GM18861 (cell line): ENCODE measurements around the gene SUSD1.
A peak's percentile ranks its signal among the peaks of the same experiment; 100 is the strongest.
"Not testable (repeated sequence)": the region's sequence is repeated elsewhere in the genome, so short reads cannot be mapped to it uniquely, and the experiment has no call there.

Experiments used
- ATAC-seq: cut with Tn5 transposase; IDR thresholded peaks from one replicate; pipeline ENCODE4 v1.9.1; 2021; ENCODE audit not compliant: unreplicated experiment

The SUSD1 gene

GRCh38 chr9:112104401-112104800 lies 70.7 kb downstream of the SUSD1 start:
- no peak for ATAC-seq

- ATAC-seq, result no peak
Measured at GRCh38 chr9:112103405-112103804, 71.7 kb downstream of the SUSD1 start.

GRCh38 chr9:112097712-112098688 lies 77.1 kb downstream of the SUSD1 start:
- ATAC-seq, result no peak

- no peak for ATAC-seq
Measured at GRCh38 chr9:112094948-112095681, 80.0 kb downstream of the SUSD1 start.

- no peak for ATAC-seq
Measured at GRCh38 chr9:112094241-112094640, 80.9 kb downstream of the SUSD1 start.

- ATAC-seq, result no peak
Measured at GRCh38 chr9:112093870-112094216, 81.3 kb downstream of the SUSD1 start.

- no peak for ATAC-seq
Measured at GRCh38 chr9:112093147-112093869, 81.8 kb downstream of the SUSD1 start.

GRCh38 chr9:112091810-112092209 lies 83.3 kb downstream of the SUSD1 start:
- ATAC-seq, result no peak

GRCh38 chr9:112087506-112087905 lies 87.6 kb downstream of the SUSD1 start:
- no peak for ATAC-seq

GRCh38 chr9:112086627-112087026 lies 88.5 kb downstream of the SUSD1 start:
- ATAC-seq, result no peak

- ATAC-seq, result no peak
Measured at GRCh38 chr9:112084907-112085306, 90.2 kb downstream of the SUSD1 start.

- ATAC-seq, result no peak
Measured at GRCh38 chr9:112084334-112084733, 90.8 kb downstream of the SUSD1 start.

- ATAC-seq, result no peak
Measured at GRCh38 chr9:112081918-112082729, 93.0 kb downstream of the SUSD1 start.

GRCh38 chr9:112080831-112081542 lies 94.1 kb downstream of the SUSD1 start:
- no peak for ATAC-seq

- ATAC-seq, result no peak
Measured at GRCh38 chr9:112078432-112078831, 96.7 kb downstream of the SUSD1 start.

GRCh38 chr9:112076814-112077213 lies 98.3 kb downstream of the SUSD1 start:
- no peak for ATAC-seq

GRCh38 chr9:112075009-112075378 lies 100.1 kb downstream of the SUSD1 start:
- no peak for ATAC-seq

GRCh38 chr9:112074250-112075008 lies 100.7 kb downstream of the SUSD1 start:
- ATAC-seq, result peak; percentile 48

- not testable (repeated sequence) for ATAC-seq
Measured at GRCh38 chr9:112073639-112074173, 101.4 kb downstream of the SUSD1 start.
